HT1080 (cell line): Measurements from ENCODE around the gene STXBP5. TPM values are rescaled to one million over a fixed set of nuclear protein-coding genes. Genes with fewer than 3 reads are reported as not detected.
A peak's percentile ranks its signal among the peaks of the same experiment; 100 is the strongest.

ENCODE experiments used
- DNase-seq: peaks from one replicate; pipeline ENCODE4 v3.0.0-alpha.2; 2015; ENCODE audit warnings: low read depth
- total RNA-seq: library from RNA; depleted of rRNA; stranded (reverse); fragments of >200 nt; shearing (Covaris generic); gene quantifications from 2 replicates; pipeline ENCODE4 v1.2.3, GENCODE V29; 2014

STXBP5 gene
- total RNA-seq, 1 experiment from 2014 or later: 28.0 TPM

DNA sequence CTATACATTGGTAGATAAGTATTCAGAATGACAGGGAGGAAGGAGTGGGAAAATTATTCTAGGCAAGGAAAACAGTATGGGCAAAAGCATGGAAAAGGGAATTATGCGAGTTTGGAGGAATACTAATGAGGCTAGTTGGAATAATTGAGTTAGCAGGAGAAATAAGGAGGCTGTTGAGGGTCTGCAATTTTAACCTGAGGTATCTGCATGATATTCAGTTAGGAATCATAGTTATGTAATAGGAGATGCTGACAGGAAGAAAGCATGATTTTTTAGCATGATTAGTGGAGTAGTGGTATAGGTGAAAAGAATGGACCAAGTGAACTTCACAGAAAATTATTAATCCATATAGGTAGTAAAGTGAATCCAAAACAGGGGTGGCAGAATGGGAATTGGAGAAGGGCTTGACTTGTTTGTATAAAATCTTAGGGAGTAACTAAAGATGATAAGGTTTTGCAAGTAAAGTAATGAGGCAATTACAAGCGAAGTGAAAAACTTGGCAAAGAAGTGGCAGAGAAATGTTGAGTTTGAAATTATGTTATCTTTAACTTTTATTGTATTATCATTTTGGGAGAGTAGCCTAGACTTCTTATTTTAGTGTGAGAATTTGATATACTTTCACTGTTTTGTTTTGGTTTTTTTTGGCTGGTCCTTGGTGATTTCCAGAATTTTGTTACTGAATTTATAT is 5.7 kb downstream of the STXBP5 start:
- no peak for DNase-seq

- no peak for DNase-seq
Measured at GRCh38 chr6:147211349-147211748, 7.1 kb downstream of the STXBP5 start.

GRCh38 chr6:147211831-147212230 is 7.6 kb downstream of the STXBP5 start:
- DNase-seq: no peak

- DNase-seq: no peak
Measured at GRCh38 chr6:147212622-147213021, 8.4 kb downstream of the STXBP5 start.

- no peak for DNase-seq
Measured at GRCh38 chr6:147213772-147214171, 9.6 kb downstream of the STXBP5 start.

- DNase-seq: no peak
Measured at GRCh38 chr6:147214248-147215227, 10.3 kb downstream of the STXBP5 start.

- no peak for DNase-seq
Measured at GRCh38 chr6:147216915-147217314, 12.7 kb downstream of the STXBP5 start.

DNA sequence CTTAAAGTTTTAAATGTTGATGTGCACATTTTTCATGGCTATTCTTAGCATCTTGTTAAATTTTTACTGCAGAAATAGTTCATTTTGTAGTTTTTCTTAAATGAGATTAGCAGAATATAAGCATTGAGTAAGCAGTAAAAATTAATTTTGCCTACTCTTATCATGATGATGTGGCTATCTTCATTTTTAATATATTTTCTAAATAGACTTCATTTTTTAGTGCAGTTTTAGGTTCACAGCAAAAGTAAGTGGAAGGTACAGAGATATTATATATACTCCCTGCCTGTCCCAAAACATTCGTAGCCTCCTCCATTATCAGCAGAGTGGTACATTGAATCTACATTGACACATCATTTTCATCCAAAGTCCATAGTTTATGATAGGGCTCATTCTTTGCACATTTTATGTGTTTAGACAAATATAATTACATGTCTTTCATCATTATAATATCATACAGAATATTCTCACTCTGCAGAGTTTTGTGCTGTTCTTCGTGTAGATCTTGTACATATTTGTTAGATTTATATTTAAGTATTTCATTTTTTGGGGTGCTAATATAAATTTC is 13.7 kb downstream of the STXBP5 start:
- no peak for DNase-seq

GRCh38 chr6:147218797-147219196 is 14.6 kb downstream of the STXBP5 start:
- DNase-seq: no peak

DNA sequence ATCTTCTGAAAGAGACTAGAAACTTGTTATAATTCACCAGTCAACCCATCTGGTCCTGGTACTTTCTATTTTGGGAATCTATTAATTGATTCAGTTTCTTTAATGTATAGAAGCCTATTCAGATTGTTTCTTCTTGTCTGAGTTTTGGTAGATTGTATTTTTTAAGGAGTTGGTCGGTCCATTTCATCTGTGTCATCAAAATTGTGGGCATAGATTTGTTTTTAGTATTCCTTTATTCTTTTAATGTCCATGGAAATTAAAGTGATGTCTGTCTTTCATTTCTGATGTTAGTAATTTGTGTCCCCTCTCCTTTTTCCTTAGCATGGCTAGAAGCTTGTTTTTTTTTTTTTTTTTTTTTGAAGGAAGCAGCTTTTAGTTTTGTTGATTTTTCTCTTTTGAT is 15.2 kb downstream of the STXBP5 start:
- no peak for DNase-seq

GRCh38 chr6:147220345-147220744 is 16.1 kb downstream of the STXBP5 start:
- no peak for DNase-seq

- no peak for DNase-seq
Measured at GRCh38 chr6:147221739-147222138, 17.5 kb downstream of the STXBP5 start.

DNA sequence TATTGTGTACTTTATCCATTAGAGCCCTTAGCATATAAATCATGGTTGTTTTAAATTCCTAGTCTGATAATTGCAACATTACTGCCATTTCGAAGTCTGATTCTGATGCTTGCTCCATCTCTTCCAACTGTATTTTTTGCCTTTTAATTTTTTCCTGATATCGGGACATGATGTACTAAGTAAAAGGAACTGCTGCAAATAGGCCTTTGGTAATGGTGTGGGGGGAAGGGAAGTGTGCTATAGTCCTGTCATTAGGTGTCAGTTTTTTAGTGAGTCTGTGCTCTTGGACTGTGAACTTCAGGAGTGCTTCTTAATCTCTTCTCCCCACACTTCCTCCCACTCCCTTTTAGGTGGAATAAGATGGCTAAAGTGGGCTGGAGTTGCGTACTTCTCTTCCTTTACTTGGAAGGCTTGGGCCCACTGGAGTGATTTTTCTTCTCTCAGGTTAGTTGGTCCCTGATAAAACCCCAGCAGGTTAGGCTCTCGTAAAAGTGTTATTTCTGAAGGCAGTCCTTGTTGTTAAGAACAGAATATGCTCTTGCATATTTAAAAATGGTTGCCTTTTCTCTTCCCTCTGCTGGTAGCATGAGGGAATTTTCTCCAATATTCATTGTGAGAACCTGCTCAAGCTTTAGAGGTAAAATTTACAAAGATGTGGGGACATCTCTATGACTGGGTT is 18.1 kb downstream of the STXBP5 start:
- peak; percentile 7 for DNase-seq

GRCh38 chr6:147223736-147224135 is 19.5 kb downstream of the STXBP5 start:
- no peak for DNase-seq

- no peak for DNase-seq
Measured at GRCh38 chr6:147226163-147226724, 22.0 kb downstream of the STXBP5 start.

- no peak for DNase-seq
Measured at GRCh38 chr6:147226877-147227276, 22.7 kb downstream of the STXBP5 start.

GRCh38 chr6:147227770-147228320 is 23.6 kb downstream of the STXBP5 start:
- no peak for DNase-seq

DNA sequence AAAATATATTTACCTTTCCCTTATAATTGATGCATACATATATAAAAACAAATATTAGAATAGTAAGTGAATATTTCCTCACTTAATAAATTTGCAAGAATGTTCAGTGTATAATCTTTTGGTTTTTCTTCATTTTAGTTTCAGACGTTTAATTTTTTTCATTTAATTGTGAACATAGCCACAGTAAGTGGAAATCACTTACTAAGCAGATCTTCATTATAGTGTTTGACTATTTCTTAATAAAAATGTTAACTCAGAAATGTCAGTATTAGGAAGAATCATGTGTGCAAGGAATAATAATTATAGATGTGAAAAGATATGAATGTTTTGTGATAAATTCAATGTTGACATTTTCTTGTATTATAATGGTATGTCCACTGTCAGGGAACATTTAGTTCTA is 27.4 kb downstream of the STXBP5 start:
- DNase-seq: no peak

DNA sequence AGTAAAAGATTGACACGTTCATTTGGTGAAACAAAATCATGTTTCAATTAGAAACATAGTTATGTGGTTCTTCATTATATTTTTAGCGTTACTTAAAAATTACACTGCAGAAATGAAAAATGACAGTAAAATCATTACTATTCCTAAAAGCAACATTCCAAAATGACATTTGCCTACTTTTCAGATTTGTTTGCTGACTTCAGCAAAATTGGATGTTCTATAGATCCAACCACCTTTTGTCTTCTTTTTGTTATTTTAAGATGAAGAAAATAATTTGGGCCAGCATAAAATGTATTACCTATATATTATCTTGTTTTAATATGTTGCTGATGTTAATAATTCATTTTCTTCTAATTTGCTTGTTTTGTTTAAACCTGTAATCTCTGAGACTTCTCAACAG is 30.5 kb downstream of the STXBP5 start:
- DNase-seq: no peak

GRCh38 chr6:147238164-147238563 is 33.9 kb downstream of the STXBP5 start:
- DNase-seq: no peak

GRCh38 chr6:147238906-147239305 is 34.7 kb downstream of the STXBP5 start:
- no peak for DNase-seq
